HG03469 (cell line): Measurements from ENCODE around the gene RPL12.

Experiments used
- ATAC-seq: cut with Tn5 transposase; IDR thresholded peaks from one replicate; pipeline ENCODE4 v1.9.1; 2021; ENCODE audit warnings: mild to moderate bottlenecking, moderate library complexity, moderate number of reproducible peaks; ENCODE audit not compliant: unreplicated experiment

Gene RPL12

DNA sequence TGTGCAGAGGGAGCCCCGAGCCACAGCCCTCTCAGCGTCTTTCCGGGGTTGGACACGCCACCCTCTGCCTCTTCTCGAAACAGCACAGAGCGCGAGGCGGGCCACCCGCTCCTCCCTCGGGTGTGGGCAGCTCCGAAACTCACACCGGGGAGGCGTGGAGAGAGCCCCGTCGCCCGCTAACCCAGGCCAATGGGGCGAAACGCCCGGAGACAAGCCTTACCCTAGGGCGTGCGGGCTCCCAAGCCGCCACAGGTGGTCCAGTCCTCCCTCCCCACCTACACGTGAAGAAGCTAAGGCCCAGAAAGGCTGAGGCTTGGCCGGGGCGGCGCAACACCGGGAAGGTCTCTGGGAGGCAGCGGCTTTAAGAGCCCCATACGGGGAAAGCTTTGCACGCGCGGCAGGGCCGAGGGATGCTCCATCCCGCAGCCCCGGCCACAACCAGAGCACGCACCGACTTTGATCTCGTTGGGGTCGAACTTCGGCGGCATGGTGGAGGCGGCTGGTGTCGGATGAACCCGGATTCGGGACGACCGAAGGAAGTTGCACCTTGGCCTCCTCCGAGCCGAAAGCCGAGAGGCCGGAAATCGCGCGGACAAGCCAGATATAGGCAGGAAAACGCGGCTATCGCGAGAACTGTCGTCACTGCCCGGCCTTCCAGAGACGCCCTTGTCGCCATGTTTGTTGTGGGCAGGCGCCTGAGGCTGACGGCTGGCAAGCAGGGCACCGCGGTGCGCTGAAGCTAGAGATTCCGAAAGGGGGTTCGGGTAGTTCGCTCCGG is at the start of gene RPL12, which contains the start of gene LRSAM1:
Gene RPL12 (minus strand): TSS at position 577 of the 778 bp plus-strand sequence. CDS start 89 bp downstream, at position 488.
Gene LRSAM1 (plus strand): TSS at position 681 of the 778 bp plus-strand sequence. CDS start 3,018 bp downstream, outside the sequence.
- ATAC-seq: peak; percentile 52

DNA sequence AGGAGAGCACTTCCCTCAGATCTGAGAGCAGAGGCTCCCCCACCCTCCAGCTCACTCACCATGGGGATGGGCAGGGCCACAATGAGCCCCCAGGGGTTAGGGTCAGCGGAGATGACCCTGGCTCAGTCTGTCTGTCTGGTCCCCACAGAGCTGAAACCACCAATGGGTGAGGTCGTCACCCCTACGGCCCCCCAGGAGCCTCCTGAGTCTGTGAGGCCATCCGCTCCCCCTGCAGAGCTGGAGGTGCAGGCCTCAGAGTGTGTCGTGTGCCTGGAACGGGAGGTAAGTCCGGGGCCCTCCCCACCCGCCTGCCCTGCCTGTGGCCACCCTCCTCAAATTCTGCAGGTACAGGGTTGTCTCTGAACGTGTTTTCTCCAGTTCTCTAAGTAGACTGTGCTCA is 49.7 kb upstream of the RPL12 start:
- ATAC-seq: no peak

DNA sequence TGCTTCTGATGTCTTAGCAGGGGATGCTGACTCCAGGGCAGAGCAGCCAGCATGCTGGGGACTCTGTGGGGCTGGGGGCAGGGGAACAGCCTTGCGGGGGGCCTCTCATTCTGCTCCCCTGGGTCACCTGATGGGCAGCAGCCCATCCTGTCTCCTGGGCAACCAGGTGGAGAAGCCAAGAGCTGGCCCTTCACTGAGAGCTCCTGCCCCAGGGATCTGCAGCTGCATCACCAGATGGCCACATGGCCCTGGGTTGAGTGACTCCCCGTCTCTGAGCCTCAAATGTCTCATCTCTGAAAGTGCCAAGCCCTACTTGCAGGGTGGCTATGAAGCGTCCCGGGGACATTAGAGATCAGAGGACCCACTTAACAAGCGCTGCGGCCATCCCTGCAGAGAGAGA is 49.2 kb upstream of the RPL12 start:
- ATAC-seq: no peak

DNA sequence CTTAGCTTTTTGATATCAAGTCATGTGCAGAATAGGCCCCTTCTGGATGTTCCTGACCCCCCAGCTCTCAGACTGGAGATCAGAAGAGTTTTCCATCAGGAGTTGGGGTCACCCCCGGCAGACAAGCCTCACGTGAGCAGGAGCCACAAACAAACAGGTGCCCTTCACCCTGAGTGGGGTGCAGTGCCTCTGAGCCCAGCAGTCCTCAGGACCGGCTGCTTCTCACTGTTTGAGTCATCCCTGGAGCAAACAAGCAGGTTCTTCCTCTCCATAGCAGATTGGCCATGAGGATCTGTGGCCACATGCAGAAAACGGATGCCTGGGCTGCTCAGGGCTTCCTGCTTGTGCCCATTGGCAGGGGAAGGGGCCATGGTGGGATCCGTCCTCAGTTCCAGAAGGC is 47.1 kb upstream of the RPL12 start:
- no peak for ATAC-seq

DNA sequence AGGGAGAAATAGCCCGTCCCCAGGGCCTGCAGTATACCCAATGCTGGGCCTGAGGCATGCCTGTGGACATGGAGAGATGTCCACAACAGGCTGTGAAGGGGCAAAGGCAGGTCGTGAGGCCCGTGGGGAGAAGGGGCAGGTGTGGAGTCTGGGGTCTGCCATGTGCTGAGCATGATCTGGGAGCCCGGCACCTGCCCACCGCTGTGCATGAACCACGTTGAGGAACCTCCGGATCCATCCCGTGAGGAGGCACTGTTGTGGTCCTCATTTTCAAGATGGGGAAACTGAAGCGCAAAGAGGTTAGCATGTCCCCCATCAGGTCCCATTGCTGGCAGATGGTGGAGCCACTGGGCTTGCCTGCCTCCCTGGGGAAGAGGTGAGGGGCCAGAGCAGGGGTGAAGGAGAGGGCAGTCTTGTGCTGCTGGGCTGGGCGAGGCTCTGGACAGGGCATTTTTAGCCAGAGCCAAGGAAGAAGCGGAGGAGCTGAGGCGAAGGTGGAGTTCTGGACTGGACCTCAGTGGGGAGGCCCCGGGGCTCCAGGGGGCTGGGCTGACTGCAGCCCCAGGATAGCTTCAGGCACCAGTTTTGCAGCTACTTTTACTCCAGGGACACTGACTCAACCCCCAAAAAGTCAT is 46.6 kb upstream of the RPL12 start:
- ATAC-seq: no peak

DNA sequence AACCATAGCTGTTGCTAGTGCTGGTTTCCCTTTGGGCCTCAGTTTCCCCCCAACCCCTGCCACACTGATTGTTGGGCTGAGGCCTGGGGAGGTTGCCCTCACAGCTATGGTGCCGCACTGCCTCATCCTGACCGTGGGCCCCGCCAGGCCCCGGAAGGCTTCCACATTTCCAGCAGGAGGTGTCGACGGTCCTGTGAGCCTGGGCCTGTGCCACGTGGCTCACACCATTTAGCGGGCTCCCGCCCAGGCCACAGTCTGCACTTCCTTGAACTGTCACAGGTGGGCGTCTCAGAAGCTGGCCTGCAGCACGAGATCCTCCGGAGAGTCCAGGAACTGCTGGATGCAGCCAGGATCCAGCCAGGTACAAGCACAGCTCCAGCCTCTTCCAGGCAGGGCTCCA is 45.8 kb upstream of the RPL12 start:
- no peak for ATAC-seq

DNA sequence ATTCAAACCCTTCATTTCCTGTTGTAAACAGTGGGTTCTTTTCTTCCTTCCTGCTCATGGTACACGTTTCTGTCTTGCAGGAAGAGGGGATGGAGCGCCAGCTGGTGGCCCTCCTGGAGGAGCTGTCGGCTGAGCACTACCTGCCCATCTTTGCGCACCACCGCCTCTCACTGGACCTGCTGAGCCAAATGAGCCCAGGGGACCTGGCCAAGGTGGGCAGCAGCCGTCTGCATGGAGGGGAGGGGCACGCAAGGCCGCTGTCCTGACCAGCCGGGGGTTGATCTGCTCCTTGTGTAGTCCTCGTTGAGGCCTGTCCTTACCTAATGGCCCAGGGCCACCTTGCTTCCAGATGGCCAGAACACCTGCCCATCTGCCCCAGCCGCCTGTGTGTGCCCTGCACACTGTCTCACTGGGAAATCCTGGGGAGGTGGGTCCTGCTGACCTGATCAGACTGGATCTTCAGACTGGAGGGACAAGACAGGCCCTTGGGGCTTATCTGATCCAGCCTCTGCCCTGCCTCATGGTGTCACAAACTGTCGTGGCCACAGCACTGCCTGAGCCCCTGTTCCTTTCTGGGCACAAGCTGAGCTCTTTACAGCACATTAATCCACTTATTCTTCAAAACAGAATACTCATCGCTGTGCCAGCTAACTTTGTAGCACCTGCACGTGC is 44.8 kb upstream of the RPL12 start:
- no peak for ATAC-seq

DNA sequence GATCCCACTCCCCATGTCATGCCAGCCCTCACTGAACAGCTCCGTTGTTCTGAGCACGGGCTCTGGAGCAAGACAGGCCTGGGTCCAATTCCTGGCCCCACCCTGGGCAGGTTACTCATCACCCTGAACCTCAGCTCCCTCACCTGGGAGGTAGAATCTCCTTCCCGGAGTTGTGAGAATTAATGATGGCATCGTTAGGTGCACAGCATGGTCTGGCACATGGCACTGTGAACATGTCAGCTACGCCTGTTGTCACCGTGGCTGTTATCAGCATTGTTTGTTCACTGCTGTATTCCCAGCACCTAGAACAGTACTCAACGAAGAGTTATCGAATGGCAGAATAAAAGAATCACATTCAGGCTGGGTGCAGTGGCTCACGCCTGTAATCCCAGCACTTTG is 43.1 kb upstream of the RPL12 start:
- no peak for ATAC-seq

DNA sequence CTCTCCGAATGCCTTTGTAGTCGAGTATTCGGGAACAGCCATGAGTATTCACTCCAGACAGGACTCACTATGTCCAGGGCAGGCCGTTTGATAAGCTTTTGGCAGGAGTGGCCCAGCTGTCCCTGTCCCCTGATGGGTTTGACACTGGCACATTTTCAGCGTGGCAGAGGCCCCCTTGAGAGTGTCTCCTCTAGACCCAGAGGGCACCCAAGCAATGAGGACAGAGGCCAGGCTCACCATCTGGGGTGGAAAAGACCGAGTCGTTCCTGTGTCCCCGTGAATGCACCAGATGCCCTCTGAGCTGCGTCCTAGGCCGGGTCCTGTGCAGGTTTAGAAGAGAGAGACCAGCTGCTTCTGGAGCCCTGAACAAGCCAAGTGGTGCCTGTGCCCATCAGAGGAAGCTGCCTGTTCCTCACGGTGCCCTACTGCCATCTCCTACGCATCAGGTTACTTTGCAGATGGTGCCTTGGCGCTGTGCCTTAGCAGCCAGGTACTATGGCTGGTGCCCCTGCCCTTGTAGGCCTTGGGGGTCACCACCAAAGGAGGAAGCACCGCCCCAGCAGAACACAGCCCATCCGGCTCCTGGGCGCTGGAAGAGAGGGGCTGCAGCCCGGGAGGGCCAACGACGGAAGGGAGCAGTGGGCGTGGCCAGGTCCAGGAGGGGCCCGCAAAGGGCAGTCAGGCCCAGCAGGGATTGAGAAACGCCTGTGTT is 42.5 kb upstream of the RPL12 start:
- no peak for ATAC-seq

DNA sequence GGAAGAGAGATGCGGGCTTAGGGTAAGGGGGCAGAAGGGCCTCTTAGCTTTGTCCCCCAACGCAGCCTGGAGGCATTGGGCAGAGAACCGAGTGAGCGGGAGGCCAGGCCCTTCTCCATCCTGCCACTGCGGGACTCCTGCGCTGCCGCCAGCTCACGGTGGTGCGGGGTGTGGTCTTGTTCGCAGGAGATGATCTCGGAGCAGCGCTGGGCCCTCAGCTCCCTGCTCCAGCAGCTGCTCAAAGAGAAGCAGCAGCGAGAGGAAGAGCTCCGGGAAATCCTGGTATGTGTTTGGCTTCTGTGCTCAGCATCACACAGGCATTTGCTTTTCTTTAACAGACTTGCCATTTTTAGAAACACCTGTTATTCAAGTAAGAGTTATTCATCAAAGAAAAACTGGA is 41.4 kb upstream of the RPL12 start:
- no peak for ATAC-seq

DNA sequence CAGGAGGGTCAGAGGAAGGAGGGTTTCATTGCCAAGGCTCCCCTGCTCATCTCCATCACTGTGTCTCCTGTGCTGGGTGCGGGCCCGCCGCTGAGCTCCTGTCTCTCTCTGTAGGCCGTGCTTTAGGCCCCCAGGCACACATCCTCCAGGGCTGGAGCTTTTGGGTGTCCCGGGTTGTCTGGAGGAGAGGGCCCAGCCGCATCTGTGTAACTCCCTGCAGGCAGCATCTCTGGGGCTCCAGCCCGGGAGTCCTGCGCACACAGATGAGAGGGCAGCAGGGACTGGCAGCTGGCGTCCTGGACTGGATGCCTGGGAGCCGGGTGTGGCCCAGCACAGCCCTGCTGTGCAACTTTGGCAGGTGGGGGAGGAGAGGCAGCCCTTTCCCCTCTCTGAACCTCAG is 40.3 kb upstream of the RPL12 start:
- ATAC-seq: no peak

DNA sequence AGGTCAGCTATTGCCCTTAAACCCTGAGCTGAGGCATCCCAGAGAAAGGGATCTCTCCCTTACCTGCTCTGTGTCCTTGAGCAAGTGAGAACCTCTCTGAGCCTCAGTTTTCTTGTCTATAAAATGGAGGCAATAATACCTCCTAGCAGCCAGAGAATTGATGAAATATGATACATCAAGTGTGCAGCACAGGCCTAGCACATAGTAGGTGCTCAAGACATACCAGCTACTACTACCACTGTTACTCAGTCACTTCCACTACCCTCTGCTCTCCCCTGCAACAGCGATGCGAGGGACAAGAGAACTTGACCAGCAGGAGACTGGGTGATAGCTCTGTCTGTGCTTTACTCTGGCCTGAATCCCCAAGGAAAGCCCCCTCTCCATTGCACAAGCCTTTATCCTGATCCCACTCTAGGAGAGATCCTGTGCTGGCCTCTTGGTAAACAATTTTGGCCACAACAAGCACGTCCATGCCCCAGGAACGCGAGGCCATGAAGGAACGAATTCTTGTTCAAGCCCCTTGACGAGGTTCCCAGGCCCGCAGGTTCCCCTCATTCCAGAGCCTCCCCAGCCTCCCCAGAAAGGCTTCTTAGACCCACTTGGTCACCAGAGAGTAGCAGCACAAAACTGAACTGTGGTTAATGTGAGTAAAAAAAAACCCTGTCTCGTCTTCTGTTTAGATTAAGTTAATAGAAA is 39.5 kb upstream of the RPL12 start:
- ATAC-seq: no peak

DNA sequence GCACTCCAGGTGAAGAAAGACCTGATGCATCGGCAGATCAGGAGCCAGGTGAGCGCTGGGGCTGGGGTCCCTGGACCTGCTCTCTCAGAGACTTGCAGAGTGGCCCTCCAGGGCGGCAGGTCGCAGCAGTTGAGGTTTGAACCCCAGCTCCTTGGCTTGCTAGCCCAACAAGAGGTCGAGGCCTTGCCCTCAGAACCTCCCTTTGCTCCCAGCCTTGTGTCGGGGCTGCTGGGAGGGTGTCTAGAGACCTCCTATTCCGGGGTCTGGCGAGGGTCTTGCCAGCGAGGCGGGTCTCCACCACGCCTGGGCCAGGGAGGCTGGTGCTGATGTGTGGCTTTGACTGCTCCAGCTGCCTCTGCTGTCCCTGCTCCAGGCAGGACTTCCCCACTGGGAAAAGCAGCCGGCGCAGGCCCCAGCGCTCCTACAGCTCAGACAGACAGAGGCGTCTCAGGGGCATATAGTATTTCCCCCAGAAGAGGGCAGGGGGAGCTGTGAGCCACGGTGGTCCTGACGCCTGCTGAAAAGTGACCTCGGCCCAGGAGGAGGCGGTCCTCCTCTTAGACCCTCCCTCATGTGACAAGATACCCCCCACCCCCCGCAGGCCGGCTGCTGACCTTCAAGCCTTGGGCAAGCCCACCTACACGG is 38.4 kb upstream of the RPL12 start:
- ATAC-seq: no peak

DNA sequence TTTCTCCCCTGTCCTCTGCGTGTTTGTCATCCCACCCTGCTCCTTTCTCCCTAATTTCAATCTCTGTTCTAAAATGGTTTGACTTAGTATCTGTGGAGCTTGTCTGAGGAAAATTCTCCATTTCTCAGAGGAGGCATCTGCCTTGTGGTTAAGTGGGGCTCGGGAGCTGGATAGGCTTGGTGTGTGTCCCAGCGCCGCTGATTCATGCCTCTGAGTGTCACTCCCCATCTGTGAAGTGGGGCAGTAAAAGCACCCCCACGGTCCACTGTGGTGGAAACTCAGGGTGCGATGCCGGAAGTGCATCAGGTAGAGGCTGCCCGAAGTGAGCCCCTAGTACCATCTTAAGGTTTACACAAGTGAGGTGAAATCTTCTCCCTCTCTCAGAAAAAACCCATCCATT is 37.7 kb upstream of the RPL12 start:
- ATAC-seq: no peak

DNA sequence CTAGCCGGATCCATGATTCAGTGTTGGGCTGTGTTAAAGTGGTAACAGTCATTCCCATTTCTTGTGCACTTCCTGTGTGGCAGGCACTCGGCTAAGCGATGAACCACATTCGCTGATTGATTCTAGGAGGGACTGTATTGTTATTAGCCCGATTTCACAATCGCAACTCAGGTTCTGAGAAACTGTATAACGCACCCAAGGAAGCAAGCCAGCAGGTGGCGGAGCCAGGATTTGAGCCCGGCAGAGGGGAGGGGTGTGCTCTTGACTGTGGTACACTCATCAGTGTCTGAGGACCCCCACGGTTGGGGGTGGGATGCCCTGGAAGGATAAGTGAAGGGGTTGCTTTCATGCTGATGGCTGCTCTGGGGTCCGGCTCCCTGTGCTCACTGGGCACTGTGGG is 34.8 kb upstream of the RPL12 start:
- no peak for ATAC-seq

DNA sequence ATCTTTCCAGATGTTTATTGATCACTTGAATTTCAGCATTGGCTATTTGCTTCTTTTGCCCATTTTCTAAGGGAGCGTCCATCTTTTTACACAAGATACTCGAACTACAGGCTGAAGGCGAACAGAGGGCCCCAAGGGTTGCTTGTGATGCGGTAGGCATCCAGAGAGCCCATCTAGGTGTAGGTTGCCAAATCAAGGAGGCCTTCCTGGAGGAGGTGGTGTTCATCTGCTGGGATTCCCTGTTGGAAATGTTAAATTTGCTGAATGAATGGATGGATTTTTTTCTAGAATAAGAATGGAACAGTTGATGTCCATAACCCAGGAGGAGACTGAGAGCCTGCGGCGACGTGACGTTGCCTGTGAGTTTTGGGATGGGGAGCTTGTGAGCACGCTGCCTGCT is 31.5 kb upstream of the RPL12 start:
- no peak for ATAC-seq

DNA sequence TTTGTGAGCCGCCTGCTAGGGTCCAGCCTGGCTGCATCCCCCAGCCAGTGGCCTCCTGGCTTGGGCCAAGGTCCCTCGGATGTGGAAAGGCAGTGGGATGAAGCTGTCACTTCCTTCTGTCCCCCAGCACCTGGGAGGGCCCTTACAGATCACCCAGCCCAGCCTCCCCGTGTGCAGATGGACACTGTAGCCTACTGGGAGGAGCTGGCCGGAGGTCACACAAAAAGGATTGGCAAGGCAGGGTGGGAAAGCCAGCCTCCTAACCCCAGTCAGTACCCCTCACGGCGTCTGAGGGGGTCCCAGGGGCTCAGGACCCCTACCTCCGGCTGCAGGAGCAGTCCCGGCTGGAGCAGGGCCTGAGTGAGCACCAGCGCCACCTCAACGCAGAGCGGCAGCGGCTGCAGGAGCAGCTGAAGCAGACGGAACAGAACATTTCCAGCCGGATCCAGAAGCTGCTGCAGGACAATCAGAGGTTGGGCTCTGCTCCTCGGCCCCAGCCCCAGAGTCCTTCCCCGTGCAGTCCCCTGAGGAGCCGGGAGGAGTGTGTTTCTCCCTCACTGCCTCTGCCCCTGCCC is 28.4 kb upstream of the RPL12 start:
- ATAC-seq: no peak

DNA sequence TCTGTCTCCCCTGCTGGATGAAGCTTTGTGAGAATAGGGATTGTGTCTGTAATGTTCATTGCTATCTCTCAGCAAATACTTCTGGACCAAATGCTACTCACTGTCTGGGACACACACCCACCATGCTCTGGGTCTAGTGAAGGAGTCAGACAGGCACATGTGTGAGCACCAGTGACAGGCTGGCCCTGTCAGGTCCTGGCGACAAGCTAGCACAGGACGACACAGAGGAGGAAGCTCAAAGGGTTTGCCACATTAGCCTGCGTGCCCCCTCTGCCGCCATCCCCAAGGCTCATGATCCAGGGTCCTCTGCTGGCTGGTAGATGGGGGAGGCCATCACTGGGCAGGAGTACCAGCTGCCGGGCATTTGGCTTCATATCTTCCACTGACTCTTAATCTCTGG is 23.4 kb upstream of the RPL12 start:
- no peak for ATAC-seq

DNA sequence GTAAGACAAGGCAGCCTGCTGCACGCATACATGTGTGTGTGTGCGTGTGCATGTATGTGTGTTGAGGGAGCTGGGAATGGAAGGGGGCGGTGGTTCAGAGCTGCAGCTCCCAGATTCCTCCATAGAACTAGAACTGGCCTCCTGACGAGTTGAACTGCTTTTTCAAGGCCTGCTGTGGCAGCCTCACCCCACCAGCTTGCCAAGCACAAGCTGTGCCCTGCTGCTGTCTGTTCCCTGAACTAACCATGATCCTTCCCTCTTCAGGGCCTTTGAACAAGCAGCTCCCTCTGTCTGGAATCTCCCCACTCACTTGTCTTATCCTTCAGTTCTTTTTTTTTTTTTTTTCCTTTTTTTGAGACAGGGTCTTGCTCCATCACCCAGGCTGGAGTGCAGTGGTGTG is 22.7 kb upstream of the RPL12 start:
- ATAC-seq: no peak

DNA sequence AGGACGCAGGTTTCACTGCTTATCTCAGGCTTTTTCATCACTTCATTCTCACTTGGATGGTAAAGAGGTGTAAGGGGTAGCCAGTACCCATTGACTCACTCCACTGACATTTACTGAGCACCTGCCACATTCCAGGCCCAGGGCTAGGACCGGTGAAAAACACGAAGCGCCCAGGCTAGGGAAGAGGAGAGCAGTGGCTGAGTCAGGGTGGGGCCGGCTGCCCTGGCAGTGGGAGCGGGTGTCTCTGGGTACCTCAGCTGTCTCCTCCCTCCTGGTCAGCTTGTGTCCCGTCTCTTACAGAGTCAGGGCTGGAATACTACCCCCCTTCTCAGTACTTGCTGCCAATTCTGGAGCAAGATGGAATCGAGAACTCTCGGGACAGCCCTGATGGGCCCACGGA is 22.3 kb upstream of the RPL12 start:
- ATAC-seq: no peak
